Neural cell (in vitro differentiated cells): ENCODE measurements around the gene CAMK1.

Experiments used
- CTCF ChIP-seq: fragments of 450-650 bp; IDR thresholded peaks from 2 replicates; pipeline ENCODE4 v1.5.1; 2014; ENCODE audit warnings: antibody characterized with exemption, mild to moderate bottlenecking, moderate library complexity; ENCODE audit not compliant: poor library complexity, severe bottlenecking
- EP300 ChIP-seq: fragments of 450-650 bp; conservative IDR thresholded peaks from 2 replicates; pipeline ENCODE4 v1.6.1; 2014; ENCODE audit warnings: antibody characterized with exemption, mild to moderate bottlenecking, moderate library complexity; ENCODE audit not compliant: poor library complexity, severe bottlenecking
- EZH2 ChIP-seq: fragments of 200-600, 300-800 bp; shearing (Covaris generic), sonication (generic); IDR thresholded peaks from 2 replicates; pipeline ENCODE4 v1.6.1; 2014; ENCODE audit warnings: antibody characterized with exemption, low read length, borderline replicate concordance, mild to moderate bottlenecking; ENCODE audit not compliant: insufficient read depth, poor library complexity, severe bottlenecking
- POLR2AphosphoS5 ChIP-seq: IDR thresholded peaks from 2 replicates; pipeline ENCODE4 v1.6.1; 2012
- RAD21 ChIP-seq: fragments of 450-650 bp; conservative IDR thresholded peaks from 2 replicates; pipeline ENCODE4 v1.6.1; 2014; ENCODE audit warnings: antibody characterized with exemption, mild to moderate bottlenecking, moderate library complexity
- SMC3 ChIP-seq: fragments of 450-650 bp; conservative IDR thresholded peaks from 2 replicates; pipeline ENCODE4 v1.6.1; 2014; ENCODE audit warnings: antibody characterized with exemption, mild to moderate bottlenecking, moderate library complexity; ENCODE audit not compliant: poor library complexity

GRCh38 chr3:9715136-9715535 lies 54.6 kb downstream of the CAMK1 start:
- TF ChIP-seq SMC3 (no peak), POLR2AphosphoS5 (no peak), RAD21 (no peak), EZH2 (no peak), CTCF (no peak), EP300 (no peak)
